ENCODE data around the gene UNC5C. TPM values are rescaled to one million over a fixed set of nuclear protein-coding genes. Genes with fewer than 3 reads are reported as not detected.

Gene UNC5C
- total RNA-seq, 1 donor from 2014 or later = 0.70 TPM

GRCh38 chr4:95445251-95445650 lies 103.5 kb downstream of the UNC5C start:
- no peak for TF ChIP-seq CTCF (IDR thresholded peaks at IDR 0.05)
- Mint-ChIP-seq H3K4me1 (ENCODE audit: unreplicated experiment) (peaks cover 16% of the 10 kb centered on the region), H3K27ac (ENCODE audit: unreplicated experiment) (no peak overlapping the region), H3K9me3 (ENCODE audit: unreplicated experiment) (no peaks in the 10 kb centered on the region), H3K27me3 (ENCODE audit: unreplicated experiment) (peaks cover 4% of the 10 kb centered on the region), H3K36me3 (ENCODE audit: unreplicated experiment) (no peaks in the 10 kb centered on the region), H3K4me3 (ENCODE audit: unreplicated experiment) (no peak overlapping the region)
- DNase-seq (ENCODE audit: extremely low spot score, unreplicated experiment) = no peak

- H3K27me3 Mint-ChIP-seq (ENCODE audit: unreplicated experiment) = peaks cover 9% of the 10 kb centered on the region
- no peaks in the 10 kb centered on the region for H3K36me3 Mint-ChIP-seq (ENCODE audit: unreplicated experiment)
- no peak for TF ChIP-seq CTCF (IDR thresholded peaks at IDR 0.05)
- H3K4me3 Mint-ChIP-seq (ENCODE audit: unreplicated experiment) = no peak overlapping the region
- H3K27ac Mint-ChIP-seq (ENCODE audit: unreplicated experiment) = no peak overlapping the region
- H3K4me1 Mint-ChIP-seq (ENCODE audit: unreplicated experiment) = peaks cover 12% of the 10 kb centered on the region
- DNase-seq (ENCODE audit: extremely low spot score, unreplicated experiment) = no peak
- no peaks in the 10 kb centered on the region for H3K9me3 Mint-ChIP-seq (ENCODE audit: unreplicated experiment)
Measured at GRCh38 chr4:95444812-95445211, 104.0 kb downstream of the UNC5C start.

GRCh38 chr4:95439896-95440295 lies 108.9 kb downstream of the UNC5C start:
- no peak overlapping the region for H3K27ac Mint-ChIP-seq (ENCODE audit: unreplicated experiment)
- H3K4me1 Mint-ChIP-seq (ENCODE audit: unreplicated experiment) = no peaks in the 10 kb centered on the region
- peaks cover 25% of the 10 kb centered on the region for H3K27me3 Mint-ChIP-seq (ENCODE audit: unreplicated experiment)
- H3K9me3 Mint-ChIP-seq (ENCODE audit: unreplicated experiment) = no peaks in the 10 kb centered on the region
- H3K36me3 Mint-ChIP-seq (ENCODE audit: unreplicated experiment) = no peaks in the 10 kb centered on the region
- H3K4me3 Mint-ChIP-seq (ENCODE audit: unreplicated experiment) = no peak overlapping the region
- DNase-seq (ENCODE audit: extremely low spot score, unreplicated experiment) = no peak
- TF ChIP-seq CTCF (IDR thresholded peaks at IDR 0.05) = no peak

- DNase-seq (ENCODE audit: extremely low spot score, unreplicated experiment) = no peak
- no peak for TF ChIP-seq CTCF (IDR thresholded peaks at IDR 0.05)
- Mint-ChIP-seq H3K27ac (ENCODE audit: unreplicated experiment) (no peak overlapping the region), H3K4me1 (ENCODE audit: unreplicated experiment) (no peaks in the 10 kb centered on the region), H3K4me3 (ENCODE audit: unreplicated experiment) (no peak overlapping the region), H3K9me3 (ENCODE audit: unreplicated experiment) (no peaks in the 10 kb centered on the region), H3K36me3 (ENCODE audit: unreplicated experiment) (no peaks in the 10 kb centered on the region), H3K27me3 (ENCODE audit: unreplicated experiment) (peaks cover 25% of the 10 kb centered on the region)
Measured at GRCh38 chr4:95439071-95439470, 109.7 kb downstream of the UNC5C start.

- Mint-ChIP-seq H3K36me3 (ENCODE audit: unreplicated experiment) (no peaks in the 10 kb centered on the region), H3K4me3 (ENCODE audit: unreplicated experiment) (no peak overlapping the region), H3K4me1 (ENCODE audit: unreplicated experiment) (peaks cover 9% of the 10 kb centered on the region), H3K27ac (ENCODE audit: unreplicated experiment) (no peak overlapping the region), H3K9me3 (ENCODE audit: unreplicated experiment) (no peaks in the 10 kb centered on the region), H3K27me3 (ENCODE audit: unreplicated experiment) (peaks cover 6% of the 10 kb centered on the region)
- no peak for TF ChIP-seq CTCF (IDR thresholded peaks at IDR 0.05)
- DNase-seq (ENCODE audit: extremely low spot score, unreplicated experiment) = no peak
Measured at GRCh38 chr4:95432466-95432865, 116.3 kb downstream of the UNC5C start.

All from osteocyte (in vitro differentiated cells).